NB4 (cell line): ENCODE results near the gene FMNL2.

Experiments used
- CTCF ChIP-seq: IDR thresholded peaks from one replicate; pipeline ENCODE4 v1.5.1; 2012; ENCODE audit warnings: low read depth, low read length
- MAX ChIP-seq: IDR thresholded peaks from 2 replicates; pipeline ENCODE4 v1.6.1; 2011; ENCODE audit warnings: low read depth, low read length
- MYC ChIP-seq: IDR thresholded peaks from 2 replicates; pipeline ENCODE4 v1.6.1; 2011; ENCODE audit warnings: low read depth, low read length
- POLR2A ChIP-seq: IDR thresholded peaks from 2 replicates; pipeline ENCODE4 v1.6.1; 2011; ENCODE audit warnings: mild to moderate bottlenecking; ENCODE audit not compliant: insufficient read length; ENCODE audit errors: extremely low read depth

DNA sequence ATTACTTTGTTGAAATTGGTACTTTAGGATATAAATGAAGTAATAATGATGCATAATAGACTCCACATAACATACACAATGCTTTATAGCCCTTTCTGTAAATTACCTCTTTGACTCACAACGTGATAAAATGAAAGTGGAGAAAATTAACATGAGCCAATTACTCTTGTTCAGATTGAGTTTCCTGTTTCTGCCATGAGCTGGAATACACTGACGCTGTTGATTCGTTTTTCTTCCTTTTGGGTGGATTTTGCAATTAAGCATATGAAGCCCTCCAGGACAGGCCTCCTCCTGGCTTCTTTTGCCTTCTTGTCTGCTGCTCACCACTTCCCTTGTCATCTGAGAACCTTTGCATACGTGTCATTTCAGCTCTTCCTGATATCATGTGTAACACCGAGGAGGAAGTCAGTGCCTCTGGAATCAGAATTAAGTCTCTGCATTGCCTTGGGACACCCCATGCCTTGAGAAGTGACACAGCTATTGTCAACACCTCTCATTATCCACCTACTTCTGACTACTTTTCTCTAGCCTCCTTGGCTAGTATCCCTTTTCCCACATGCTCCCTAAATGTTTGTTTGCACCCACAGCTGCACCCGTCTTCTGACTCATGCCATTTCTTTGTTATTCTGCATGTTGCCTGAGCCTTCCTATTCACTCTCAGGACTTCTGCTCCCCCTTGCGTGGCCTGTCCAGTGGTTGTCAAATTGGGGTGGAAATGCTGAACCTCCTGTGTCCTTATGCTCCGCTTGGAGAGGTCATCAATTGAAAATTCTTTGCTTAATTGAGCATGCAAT is 134.1 kb downstream of the FMNL2 start:
- TF ChIP-seq CTCF (no peak), POLR2A (no peak), MAX (peak; percentile 21; the same call in 1 of the 2 replicates), MYC (0 out of 2 replicates have a peak, but pooled peaks have one; percentile 8)
